ENCODE data around the gene PINLYP. TPM values are rescaled to one million over a fixed set of nuclear protein-coding genes. Genes with fewer than 3 reads are reported as not detected.

Gene PINLYP
- total and polyA plus RNA-seq, 9 donors = 4.6 to 7.7 (median 5.9) TPM

DNA sequence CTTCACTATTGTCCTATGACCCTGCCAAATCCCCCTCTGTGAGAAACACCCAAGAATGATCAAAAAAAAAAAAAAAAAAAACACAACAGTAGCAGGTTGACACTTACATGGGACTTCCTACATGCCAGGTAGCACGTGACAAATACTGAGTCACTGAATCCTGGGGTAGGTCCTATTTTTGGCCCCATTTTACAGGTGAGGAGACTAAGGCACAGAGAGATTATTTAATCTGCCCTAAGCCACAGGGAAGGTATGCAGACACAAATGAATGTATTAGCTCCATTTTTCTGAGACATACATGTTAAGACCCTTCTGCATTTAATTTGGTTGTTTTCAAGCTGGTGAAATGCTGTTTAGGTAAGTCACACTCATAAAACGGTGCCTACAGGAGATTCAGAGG lies 26.9 kb upstream of the PINLYP start:
- no peak overlapping the region for H3K27ac ChIP-seq (ENCODE audit: low read length)
- H3K4me3 ChIP-seq (ENCODE audit: low read length) = no peak overlapping the region
- no peaks in the 10 kb centered on the region for H3K27me3 ChIP-seq (ENCODE audit: control insufficient read depth, insufficient read depth, low read length)
- WGBS (ENCODE audit: insufficient coverage) = 100% methylated on average over 1 of the region's 2 CpGs
- H3K36me3 ChIP-seq (ENCODE audit: control insufficient read depth, insufficient read depth, low read length) = peaks cover 63% of the 10 kb centered on the region
- no peaks in the 10 kb centered on the region for H3K4me1 ChIP-seq (ENCODE audit: control insufficient read depth, insufficient read depth, low read length)
- DNase-seq = no peak
- H3K9me3 ChIP-seq (replicated peaks; ENCODE audit: control insufficient read depth, low read depth, low read length) = no peaks in the 10 kb centered on the region

DNA sequence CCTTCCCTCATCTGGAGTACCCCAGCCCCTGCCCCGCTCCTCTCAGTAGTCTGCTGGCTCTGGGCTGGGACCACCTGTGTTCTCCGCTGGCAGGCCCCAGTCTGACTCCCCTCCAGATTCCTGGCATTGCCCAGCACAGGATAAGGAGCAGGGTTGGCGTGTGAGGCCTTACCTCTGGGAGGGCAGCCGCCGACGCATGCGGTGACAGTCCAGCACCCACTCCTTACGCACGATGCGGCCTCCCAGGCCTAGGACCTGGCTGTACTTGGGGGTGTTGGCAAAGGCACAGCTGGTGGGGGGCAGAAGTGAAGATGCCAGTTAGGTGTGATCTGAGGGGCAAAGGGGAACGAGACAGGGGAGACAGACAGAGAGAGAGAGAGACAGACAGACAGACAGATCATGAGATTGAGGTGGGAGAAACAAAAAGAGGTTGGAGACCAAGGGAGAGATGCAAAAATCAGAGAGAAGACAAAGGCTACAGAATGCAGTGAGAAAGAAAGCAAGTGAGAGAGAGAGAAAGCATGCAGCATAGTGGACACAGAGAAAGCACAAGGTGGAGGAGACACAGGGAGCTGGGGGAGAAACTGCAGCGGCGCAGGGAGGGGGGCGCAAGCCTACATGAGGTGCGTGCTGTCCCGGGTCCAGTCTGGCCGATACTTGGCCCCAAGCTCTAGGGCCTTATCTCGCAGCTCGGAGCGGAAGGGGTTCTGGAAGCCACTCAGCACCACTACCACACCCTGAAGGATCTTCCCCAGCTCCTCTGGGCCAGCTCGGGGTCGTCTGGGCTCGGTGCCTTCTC lies 24.0 kb upstream of the PINLYP start:
- WGBS (ENCODE audit: insufficient coverage) = 95% methylated on average over 19 of the region's 23 CpGs
- H3K4me3 ChIP-seq (ENCODE audit: low read length) = no peak overlapping the region
- H3K36me3 ChIP-seq (ENCODE audit: control insufficient read depth, insufficient read depth, low read length) = peaks cover 61% of the 10 kb centered on the region
- no peaks in the 10 kb centered on the region for H3K9me3 ChIP-seq (replicated peaks; ENCODE audit: control insufficient read depth, low read depth, low read length)
- H3K4me1 ChIP-seq (ENCODE audit: control insufficient read depth, insufficient read depth, low read length) = no peaks in the 10 kb centered on the region
- no peaks in the 10 kb centered on the region for H3K27me3 ChIP-seq (ENCODE audit: control insufficient read depth, insufficient read depth, low read length)
- no peak for DNase-seq
- no peak overlapping the region for H3K27ac ChIP-seq (ENCODE audit: low read length)

DNA sequence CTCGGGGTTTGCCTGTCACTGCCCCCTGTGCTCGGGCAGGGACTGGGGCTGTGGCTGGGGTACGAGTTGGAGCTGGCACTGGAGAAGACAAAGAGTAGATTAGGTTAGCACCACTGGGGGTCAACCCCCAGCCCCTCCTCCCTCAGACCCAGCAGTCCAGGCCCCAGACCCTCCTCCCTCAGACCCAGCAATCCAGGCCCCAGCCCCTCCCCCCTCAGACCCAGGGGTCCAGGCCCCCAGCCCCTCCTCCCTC lies 23.5 kb upstream of the PINLYP start:
- no CpG with 5 or more reads among the region's 3 CpGs for WGBS (ENCODE audit: insufficient coverage)

DNA sequence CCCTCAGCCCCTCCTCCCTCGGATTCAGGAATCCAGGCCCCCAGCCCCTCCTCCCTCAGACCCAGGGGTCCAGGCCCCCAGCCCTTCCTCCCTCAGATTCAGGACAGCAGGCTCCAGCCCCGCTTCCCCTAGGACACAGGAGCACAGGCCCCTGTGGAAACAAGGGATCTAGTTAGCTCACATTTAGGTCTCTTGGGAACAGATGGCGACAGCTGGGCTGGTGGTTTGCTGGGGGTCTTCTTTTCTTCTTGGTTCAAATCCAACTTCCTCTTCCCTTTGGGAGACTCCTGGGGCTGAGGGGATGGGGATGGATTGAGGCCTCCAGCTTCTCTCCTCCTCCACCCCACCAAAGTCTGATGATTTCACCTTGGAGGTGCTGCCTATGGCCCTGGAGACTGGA lies 23.0 kb upstream of the PINLYP start:
- H3K27me3 ChIP-seq (ENCODE audit: control insufficient read depth, insufficient read depth, low read length) = no peaks in the 10 kb centered on the region
- WGBS (ENCODE audit: insufficient coverage) = no CpG with 5 or more reads among the region's 3 CpGs
- H3K27ac ChIP-seq (ENCODE audit: low read length) = no peak overlapping the region
- no peak for DNase-seq
- no peak overlapping the region for H3K4me3 ChIP-seq (ENCODE audit: low read length)
- H3K36me3 ChIP-seq (ENCODE audit: control insufficient read depth, insufficient read depth, low read length) = peaks cover 57% of the 10 kb centered on the region
- no peaks in the 10 kb centered on the region for H3K9me3 ChIP-seq (replicated peaks; ENCODE audit: control insufficient read depth, low read depth, low read length)
- no peaks in the 10 kb centered on the region for H3K4me1 ChIP-seq (ENCODE audit: control insufficient read depth, insufficient read depth, low read length)

More for the DNA sequence above, 23.5 kb upstream of the PINLYP start:
- Histone ChIP-seq H3K36me3 (ENCODE audit: control insufficient read depth, insufficient read depth, low read length) (peaks cover 60% of the 10 kb centered on the region), H3K27ac (ENCODE audit: low read length) (no peak overlapping the region), H3K4me3 (ENCODE audit: low read length) (no peak overlapping the region), H3K4me1 (ENCODE audit: control insufficient read depth, insufficient read depth, low read length) (no peaks in the 10 kb centered on the region), H3K9me3 (replicated peaks; ENCODE audit: control insufficient read depth, low read depth, low read length) (no peaks in the 10 kb centered on the region), H3K27me3 (ENCODE audit: control insufficient read depth, insufficient read depth, low read length) (no peaks in the 10 kb centered on the region)
- no peak for DNase-seq

DNA sequence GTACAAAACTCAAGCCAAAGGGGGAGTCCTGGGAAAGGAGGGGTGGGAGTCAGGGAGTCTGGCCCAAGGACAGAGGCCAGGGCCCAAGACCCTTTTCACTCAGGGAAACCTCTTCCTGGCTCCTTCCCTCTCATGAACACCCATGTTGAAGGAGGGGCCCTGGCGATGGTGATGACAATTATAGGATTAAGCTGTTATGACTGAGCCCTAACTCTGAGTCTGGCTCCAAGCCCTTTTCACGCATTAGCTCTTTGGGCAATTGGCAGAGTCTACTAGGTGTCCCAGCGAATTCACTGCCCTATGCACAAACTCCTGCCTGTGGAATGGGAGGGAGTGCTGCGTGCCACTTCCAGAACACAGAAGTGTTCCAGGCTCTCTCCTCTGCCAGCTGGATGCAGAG lies 21.9 kb upstream of the PINLYP start:
- H3K4me3 ChIP-seq (ENCODE audit: low read length) = no peak overlapping the region
- H3K36me3 ChIP-seq (ENCODE audit: control insufficient read depth, insufficient read depth, low read length) = peaks cover 59% of the 10 kb centered on the region
- DNase-seq = no peak
- no peak overlapping the region for H3K27ac ChIP-seq (ENCODE audit: low read length)
- no peaks in the 10 kb centered on the region for H3K27me3 ChIP-seq (ENCODE audit: control insufficient read depth, insufficient read depth, low read length)
- WGBS (ENCODE audit: insufficient coverage) = no CpG with 5 or more reads among the region's 4 CpGs
- H3K9me3 ChIP-seq (replicated peaks; ENCODE audit: control insufficient read depth, low read depth, low read length) = no peaks in the 10 kb centered on the region
- no peaks in the 10 kb centered on the region for H3K4me1 ChIP-seq (ENCODE audit: control insufficient read depth, insufficient read depth, low read length)

DNA sequence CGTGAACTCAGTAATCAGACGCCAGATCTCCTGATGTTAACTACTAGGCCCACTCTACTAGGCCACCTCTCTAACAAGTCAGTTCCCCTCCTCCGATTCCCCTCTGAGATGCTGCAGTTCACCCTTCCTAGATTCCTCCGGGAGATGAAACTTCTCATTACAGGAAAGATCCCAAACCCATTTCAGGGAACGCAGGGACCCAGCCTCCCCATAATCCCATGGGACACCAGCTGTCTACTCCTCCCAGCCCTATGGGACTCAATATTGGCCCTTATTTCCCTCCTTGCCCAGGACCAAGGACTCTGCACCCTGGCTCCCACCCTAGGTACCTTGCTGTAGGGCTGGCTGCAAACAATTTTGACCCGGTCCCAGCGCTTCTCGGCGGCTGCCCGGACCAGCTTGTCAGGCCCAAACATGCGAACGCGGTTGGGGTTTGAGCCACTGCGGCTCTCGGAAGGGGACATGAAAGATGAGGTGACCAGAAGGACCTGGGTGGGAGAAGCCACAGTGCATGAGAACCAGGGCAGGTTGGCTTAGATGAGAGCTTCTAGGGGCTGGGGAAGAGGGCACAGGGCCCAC lies 21.2 kb upstream of the PINLYP start:
- Histone ChIP-seq H3K27ac (ENCODE audit: low read length) (no peak overlapping the region), H3K36me3 (ENCODE audit: control insufficient read depth, insufficient read depth, low read length) (peaks cover 61% of the 10 kb centered on the region), H3K4me3 (ENCODE audit: low read length) (no peak overlapping the region), H3K27me3 (ENCODE audit: control insufficient read depth, insufficient read depth, low read length) (no peaks in the 10 kb centered on the region), H3K9me3 (replicated peaks; ENCODE audit: control insufficient read depth, low read depth, low read length) (no peaks in the 10 kb centered on the region), H3K4me1 (ENCODE audit: control insufficient read depth, insufficient read depth, low read length) (no peaks in the 10 kb centered on the region)
- 91% methylated on average over 15 of the region's 15 CpGs for WGBS (ENCODE audit: insufficient coverage)
- DNase-seq = no peak

DNA sequence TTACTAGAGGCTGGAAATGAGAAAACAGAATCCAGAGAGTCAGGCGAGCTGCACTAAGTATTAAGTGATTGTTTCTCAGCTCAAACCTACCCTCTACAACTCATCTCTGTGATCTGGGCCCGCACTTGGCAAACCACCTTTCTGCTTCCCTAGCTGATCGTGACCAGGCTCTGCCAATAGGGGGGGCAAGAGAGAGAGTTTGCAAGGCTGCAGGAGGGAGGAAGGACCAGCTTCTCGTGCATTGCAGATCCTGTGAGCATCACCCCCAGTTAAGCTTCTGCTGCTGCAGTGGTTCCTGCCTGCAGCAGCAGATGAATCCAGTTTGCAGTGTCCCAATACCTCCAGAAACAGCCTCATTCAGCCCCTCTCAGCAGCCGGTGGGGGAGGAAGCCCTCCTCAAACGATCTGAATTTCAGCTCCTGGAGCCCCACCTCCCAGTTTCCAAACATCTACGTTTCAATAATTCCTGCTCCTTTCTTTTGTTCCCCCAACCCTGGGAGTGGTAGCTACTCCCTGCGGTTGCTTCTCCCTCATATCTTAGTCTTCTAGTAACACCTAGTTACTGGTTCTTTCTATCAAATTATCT lies 20.3 kb upstream of the PINLYP start:
- Histone ChIP-seq H3K27ac (ENCODE audit: low read length) (no peak overlapping the region), H3K4me1 (ENCODE audit: control insufficient read depth, insufficient read depth, low read length) (no peaks in the 10 kb centered on the region), H3K27me3 (ENCODE audit: control insufficient read depth, insufficient read depth, low read length) (no peaks in the 10 kb centered on the region), H3K4me3 (ENCODE audit: low read length) (no peak overlapping the region), H3K36me3 (ENCODE audit: control insufficient read depth, insufficient read depth, low read length) (peaks cover 64% of the 10 kb centered on the region), H3K9me3 (replicated peaks; ENCODE audit: control insufficient read depth, low read depth, low read length) (no peaks in the 10 kb centered on the region)
- DNase-seq = peak; percentile 83
- WGBS (ENCODE audit: insufficient coverage) = 0% methylated on average over 2 of the region's 8 CpGs

DNA sequence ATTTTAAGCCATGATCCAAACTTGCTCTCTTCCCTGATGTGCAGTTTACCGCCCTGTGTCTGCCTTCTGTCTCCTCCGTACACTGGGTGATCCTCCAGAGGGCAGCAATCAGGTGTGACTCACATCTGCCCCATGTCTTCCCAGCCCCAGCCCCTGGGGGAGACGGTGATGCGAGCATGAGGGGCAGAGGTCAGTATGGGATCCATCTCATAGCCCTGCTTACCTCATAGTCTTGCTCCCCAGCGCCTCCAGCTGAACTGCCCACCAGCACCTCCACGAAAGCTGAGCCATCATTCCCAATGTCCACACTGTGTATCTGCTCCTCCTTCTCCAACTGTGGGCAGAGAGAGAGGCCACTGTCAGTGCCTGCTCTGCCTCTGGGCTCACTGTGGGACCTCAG lies 14.9 kb upstream of the PINLYP start:
- no peak overlapping the region for H3K27ac ChIP-seq (ENCODE audit: low read length)
- peaks cover 8% of the 10 kb centered on the region for H3K4me1 ChIP-seq (ENCODE audit: control insufficient read depth, insufficient read depth, low read length)
- H3K9me3 ChIP-seq (replicated peaks; ENCODE audit: control insufficient read depth, low read depth, low read length) = no peaks in the 10 kb centered on the region
- 86% methylated on average over 6 of the region's 6 CpGs for WGBS (ENCODE audit: insufficient coverage)
- H3K4me3 ChIP-seq (ENCODE audit: low read length) = no peak overlapping the region
- no peak for DNase-seq
- peaks cover 51% of the 10 kb centered on the region for H3K36me3 ChIP-seq (ENCODE audit: control insufficient read depth, insufficient read depth, low read length)
- no peaks in the 10 kb centered on the region for H3K27me3 ChIP-seq (ENCODE audit: control insufficient read depth, insufficient read depth, low read length)

DNA sequence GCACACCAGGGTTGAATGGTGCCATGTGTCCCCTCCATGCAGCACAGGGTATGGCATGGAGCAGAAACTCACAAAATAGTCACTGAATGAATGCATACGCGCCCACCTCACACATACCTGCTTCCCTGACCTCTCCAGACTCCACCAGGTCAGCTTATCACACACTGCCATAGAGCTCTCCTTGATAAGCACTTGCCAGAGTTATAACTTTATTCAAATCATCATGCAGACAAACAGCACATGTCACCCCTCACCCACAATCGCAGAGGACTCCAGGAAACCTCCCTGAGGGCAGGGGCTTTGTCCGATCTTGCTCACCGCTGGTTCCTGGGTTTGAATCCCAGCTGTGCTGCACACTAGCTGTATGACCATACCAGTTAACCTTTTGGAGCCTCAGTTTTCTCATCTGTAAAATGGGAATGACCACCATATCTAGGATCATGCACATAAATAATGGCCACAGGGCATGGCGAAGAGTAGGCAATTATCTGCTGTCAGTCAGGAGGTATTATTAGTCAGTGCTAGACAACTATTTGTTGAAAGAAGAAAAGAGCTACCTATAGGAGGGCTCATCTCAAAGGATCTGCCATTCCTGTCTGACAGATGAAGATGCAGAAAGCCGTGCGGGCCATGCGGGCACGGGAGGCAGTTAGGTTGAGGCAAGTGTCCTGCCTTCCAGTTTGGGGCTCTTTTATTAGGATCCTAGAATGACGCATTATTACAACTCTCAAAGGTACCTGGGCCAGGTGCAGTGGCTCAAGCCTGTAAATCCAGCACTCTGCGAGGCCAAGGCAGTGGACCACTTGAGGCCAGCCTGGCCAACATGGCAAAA lies 14.2 kb upstream of the PINLYP start:
- Histone ChIP-seq H3K36me3 (ENCODE audit: control insufficient read depth, insufficient read depth, low read length) (peaks cover 44% of the 10 kb centered on the region), H3K4me1 (ENCODE audit: control insufficient read depth, insufficient read depth, low read length) (peaks cover 8% of the 10 kb centered on the region), H3K9me3 (replicated peaks; ENCODE audit: control insufficient read depth, low read depth, low read length) (no peaks in the 10 kb centered on the region), H3K4me3 (ENCODE audit: low read length) (no peak overlapping the region), H3K27me3 (ENCODE audit: control insufficient read depth, insufficient read depth, low read length) (no peaks in the 10 kb centered on the region), H3K27ac (ENCODE audit: low read length) (no peak overlapping the region)
- 91% methylated on average over 6 of the region's 12 CpGs for WGBS (ENCODE audit: insufficient coverage)
- DNase-seq = no peak

DNA sequence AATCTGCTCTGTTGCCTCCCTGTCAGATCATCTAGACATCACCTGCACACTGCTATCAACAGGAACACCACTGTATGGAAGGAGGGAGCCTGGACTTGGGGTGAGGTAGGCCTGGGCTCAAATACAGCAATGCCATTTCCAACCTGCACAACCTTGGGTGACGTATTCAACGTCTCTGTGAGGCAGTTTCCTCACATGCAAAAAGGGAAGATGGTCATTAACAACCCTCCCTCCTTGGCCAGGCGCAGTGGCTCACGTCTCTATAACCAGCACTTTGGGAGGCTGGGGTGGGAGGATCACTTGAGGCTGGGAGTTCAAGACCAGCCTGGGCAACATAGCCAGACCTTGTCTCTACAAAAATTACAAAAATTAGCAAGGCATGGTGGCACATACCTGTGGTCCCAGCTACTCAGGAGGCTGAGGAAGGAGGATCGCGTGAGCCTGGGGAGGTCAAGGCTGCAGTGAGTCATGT lies 13.3 kb upstream of the PINLYP start:
- Histone ChIP-seq H3K4me1 (ENCODE audit: control insufficient read depth, insufficient read depth, low read length) (peaks cover 8% of the 10 kb centered on the region), H3K27me3 (ENCODE audit: control insufficient read depth, insufficient read depth, low read length) (no peaks in the 10 kb centered on the region), H3K9me3 (replicated peaks; ENCODE audit: control insufficient read depth, low read depth, low read length) (no peaks in the 10 kb centered on the region), H3K4me3 (ENCODE audit: low read length) (no peak overlapping the region), H3K36me3 (ENCODE audit: control insufficient read depth, insufficient read depth, low read length) (peaks cover 39% of the 10 kb centered on the region), H3K27ac (ENCODE audit: low read length) (peak overlapping the region; percentile 29)
- no CpG with 5 or more reads among the region's 6 CpGs for WGBS (ENCODE audit: insufficient coverage)
- no peak for DNase-seq

All from muscle of leg (tissue), 11 donors.